Placental epithelial cell (primary cell): ENCODE measurements around the gene AGRP. TPM values are rescaled to one million over a fixed set of nuclear protein-coding genes. Genes with fewer than 3 reads are reported as not detected.

Source experiments
- total RNA-seq: library from RNA; depleted of rRNA; stranded (reverse); fragments of >200 nt; gene quantifications from 2 replicates; pipeline ENCODE4 v1.2.3, GENCODE V29; 2012

The AGRP gene
- not detected in 2 replicates for total RNA-seq

GRCh38 chr16:67483150-67483549, at the start of gene AGRP:
AGRP (minus strand) TSS chr16:67483547; CDS start chr16:67483398, 149 bp downstream.

GRCh38 chr16:67528222-67528869, 45.0 kb upstream of the AGRP start, which contains the start of gene RIPOR1:
RIPOR1 (plus strand) TSS chr16:67528829; CDS start chr16:67538447, 9,618 bp downstream.

GRCh38 chr16:67480833-67481560, 2.4 kb downstream of the AGRP start, which contains the start of gene ATP6V0D1:
ATP6V0D1 (minus strand) TSS chr16:67481157; CDS start chr16:67481086, 71 bp downstream.

Other genes with a start within 250 kb of the AGRP start
- gene FHOD1, start 236.1 kb downstream of the AGRP start, total RNA-seq: 18.1 and 24.6 TPM in 2 replicates
- 0.33 and 1.6 TPM in 2 replicates for gene SLC9A5, start 234.6 kb downstream of the AGRP start, total RNA-seq
- 22.2 and 35.7 TPM in 2 replicates for gene PLEKHG4, start 204.0 kb downstream of the AGRP start, total RNA-seq
- not detected in 2 replicates for gene KCTD19, start 156.8 kb downstream of the AGRP start, total RNA-seq
- gene LRRC36, start 156.7 kb downstream of the AGRP start, total RNA-seq: not detected in 2 replicates
- under 0.01 and 0.87 TPM in 2 replicates for gene TPPP3, start 90.0 kb downstream of the AGRP start, total RNA-seq
- gene ZDHHC1, start 67.1 kb downstream of the AGRP start, total RNA-seq: 5.3 and 9.4 TPM in 2 replicates
- not detected in 2 replicates for gene HSD11B2, start 52.4 kb downstream of the AGRP start, total RNA-seq
- gene ATP6V0D1, start 2.4 kb downstream of the AGRP start, total RNA-seq: 85.2 and 126 TPM in 2 replicates
- 45.1 and 61.7 TPM in 2 replicates for gene RIPOR1, start 45.3 kb upstream of the AGRP start, total RNA-seq
- 22.9 and 34.9 TPM in 2 replicates for gene CTCF, start 79.0 kb upstream of the AGRP start, total RNA-seq
- not detected in 2 replicates for gene CARMIL2, start 161.6 kb upstream of the AGRP start, total RNA-seq
- 18.5 and 25.7 TPM in 2 replicates for gene ACD, start 176.7 kb upstream of the AGRP start, total RNA-seq
- gene PARD6A, start 177.4 kb upstream of the AGRP start, total RNA-seq: 0.39 and 0.65 TPM in 2 replicates
- 13.8 and 17.3 TPM in 2 replicates for gene ENKD1, start 183.2 kb upstream of the AGRP start, total RNA-seq
- gene C16orf86, start 183.3 kb upstream of the AGRP start, total RNA-seq: 3.9 and 4.7 TPM in 2 replicates
- 17.0 and 18.1 TPM in 2 replicates for gene GFOD2, start 235.8 kb upstream of the AGRP start, total RNA-seq